Natural killer cell (primary cell): ENCODE results near the gene LNPEP. TPM values are rescaled to one million over a fixed set of nuclear protein-coding genes. Genes with fewer than 3 reads are reported as not detected.
"Not testable (repeated sequence)": the region's sequence is repeated elsewhere in the genome, so short reads cannot be mapped to it uniquely, and the experiment has no call there.

Source experiments
- ATAC-seq, 3 donors: fragments of 150-1000 bp in 2 of 3; fragments of 200-7000 bp in 1 of 3; cut with Tn5 transposase; 1 replicate in 1 of 3; 2 replicates in 2 of 3; pipeline ENCODE4 v1.10.0; 2021; ENCODE audit warnings: mild to moderate bottlenecking in 2 of 3, moderate library complexity in 2 of 3
- DNase-seq, 2 donors: peaks; one replicate each; pipeline versions ENCODE4 v3.0.0 to v3.0.0-alpha.2; 2013 to 2021; ENCODE audit warnings: mixed read lengths in 1 of 2
- H3K27ac ChIP-seq: one replicate; pipeline ENCODE4 v1.5.1; 2013; ENCODE audit warnings: mild to moderate bottlenecking, low read length
- H3K27me3 ChIP-seq: one replicate; pipeline ENCODE4 v1.6.1; 2013; ENCODE audit warnings: low read length; ENCODE audit not compliant: control insufficient read depth, insufficient read depth
- H3K36me3 ChIP-seq: one replicate; pipeline ENCODE4 v1.6.1; 2013; ENCODE audit warnings: low read length; ENCODE audit not compliant: control insufficient read depth, insufficient read depth
- H3K4me1 ChIP-seq: one replicate; pipeline ENCODE4 v1.6.1; 2013; ENCODE audit warnings: low read length; ENCODE audit not compliant: control insufficient read depth, insufficient read depth
- H3K4me3 ChIP-seq: one replicate; pipeline ENCODE4 v1.5.1; 2013; ENCODE audit warnings: low read length
- H3K9me3 ChIP-seq: one replicate; pipeline ENCODE4 v1.6.1; 2013; ENCODE audit warnings: low read length; ENCODE audit not compliant: control insufficient read depth, insufficient read depth
- H3K27ac Mint-ChIP-seq, 2 donors: one replicate each; pipeline ENCODE4 v1.8.0; 2022; ENCODE audit warnings: mild to moderate bottlenecking in 2 of 2, mixed read lengths in 2 of 2, moderate library complexity in 1 of 2
- H3K27me3 Mint-ChIP-seq, 2 donors: one replicate each; pipeline ENCODE4 v1.8.0; 2022; ENCODE audit warnings: low read depth in 2 of 2, mixed read lengths in 2 of 2
- H3K36me3 Mint-ChIP-seq: one replicate; pipeline ENCODE4 v1.8.0; 2022; ENCODE audit warnings: mixed read lengths
- H3K4me1 Mint-ChIP-seq, 2 donors: one replicate each; pipeline ENCODE4 v1.8.0; 2022; ENCODE audit warnings: mixed read lengths in 2 of 2
- H3K4me3 Mint-ChIP-seq: one replicate; pipeline ENCODE4 v1.8.0; 2022; ENCODE audit warnings: mild to moderate bottlenecking, moderate library complexity, mixed read lengths
- H3K9me3 Mint-ChIP-seq, 2 donors: one replicate each; pipeline ENCODE4 v1.8.0; 2022; ENCODE audit warnings: mixed read lengths in 2 of 2
- WGBS: methylation state at CpG from one replicate; pipeline ENCODE4 v1.1.7; 2013; ENCODE audit warnings: missing lambda C conversion rate; ENCODE audit not compliant: insufficient coverage; 5-methylcytosine and 5-hydroxymethylcytosine counted together
- intact Hi-C: fragments of 100-400 bp; cut with micrococcal nuclease; formaldehyde crosslinking; loops from one replicate; pipeline ENCODE4 v1.14.2; 2022
- total RNA-seq, 4 donors: library from RNA; stranded (reverse); fragments of 120-200 nt in 1 of 4; gene quantifications; one replicate each; pipeline versions ENCODE4 v1.2.3 to v1.2.4, GENCODE V29; 2013 to 2022
- TF ChIP-seq, protein P1 (sequence below): fragments of 200-600 bp; IDR thresholded peaks from one replicate; pipeline ENCODE4 v1.8.0; 2022; ENCODE audit warnings: antibody characterized with exemption

Gene LNPEP
- total RNA-seq, 3 donors from 2014 or later (not counting 1 experiment from before 2014, with no cell fraction given), result 126 to 162 (median 135) TPM

- H3K27ac Mint-ChIP-seq, result no peak overlapping the region
- Histone ChIP-seq H3K4me1 (no peaks in the 10 kb centered on the region), H3K27ac (no peak overlapping the region), H3K36me3 (no peaks in the 10 kb centered on the region), H3K9me3 (no peaks in the 10 kb centered on the region), H3K27me3 (no peaks in the 10 kb centered on the region), H3K4me3 (no peak overlapping the region)
- no peaks in the 10 kb centered on the region for H3K36me3 Mint-ChIP-seq
- TF ChIP-seq, protein P1, sequence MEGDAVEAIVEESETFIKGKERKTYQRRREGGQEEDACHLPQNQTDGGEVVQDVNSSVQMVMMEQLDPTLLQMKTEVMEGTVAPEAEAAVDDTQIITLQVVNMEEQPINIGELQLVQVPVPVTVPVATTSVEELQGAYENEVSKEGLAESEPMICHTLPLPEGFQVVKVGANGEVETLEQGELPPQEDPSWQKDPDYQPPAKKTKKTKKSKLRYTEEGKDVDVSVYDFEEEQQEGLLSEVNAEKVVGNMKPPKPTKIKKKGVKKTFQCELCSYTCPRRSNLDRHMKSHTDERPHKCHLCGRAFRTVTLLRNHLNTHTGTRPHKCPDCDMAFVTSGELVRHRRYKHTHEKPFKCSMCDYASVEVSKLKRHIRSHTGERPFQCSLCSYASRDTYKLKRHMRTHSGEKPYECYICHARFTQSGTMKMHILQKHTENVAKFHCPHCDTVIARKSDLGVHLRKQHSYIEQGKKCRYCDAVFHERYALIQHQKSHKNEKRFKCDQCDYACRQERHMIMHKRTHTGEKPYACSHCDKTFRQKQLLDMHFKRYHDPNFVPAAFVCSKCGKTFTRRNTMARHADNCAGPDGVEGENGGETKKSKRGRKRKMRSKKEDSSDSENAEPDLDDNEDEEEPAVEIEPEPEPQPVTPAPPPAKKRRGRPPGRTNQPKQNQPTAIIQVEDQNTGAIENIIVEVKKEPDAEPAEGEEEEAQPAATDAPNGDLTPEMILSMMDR, result no peak
- H3K9me3 Mint-ChIP-seq, result no peaks in the 10 kb centered on the region
- peaks cover 0 to 5% of the 10 kb centered on the region in 2 donors for H3K4me1 Mint-ChIP-seq
- no peak overlapping the region for H3K4me3 Mint-ChIP-seq
- no peak for DNase-seq
- H3K27me3 Mint-ChIP-seq, result peaks cover 0 to 5% of the 10 kb centered on the region in 2 donors
- intact Hi-C loops, result no loop called here
- ATAC-seq, result no peak
These were observed 140.2 kb downstream of the LNPEP start for GRCh38 chr5:97076098-97076497.

DNA sequence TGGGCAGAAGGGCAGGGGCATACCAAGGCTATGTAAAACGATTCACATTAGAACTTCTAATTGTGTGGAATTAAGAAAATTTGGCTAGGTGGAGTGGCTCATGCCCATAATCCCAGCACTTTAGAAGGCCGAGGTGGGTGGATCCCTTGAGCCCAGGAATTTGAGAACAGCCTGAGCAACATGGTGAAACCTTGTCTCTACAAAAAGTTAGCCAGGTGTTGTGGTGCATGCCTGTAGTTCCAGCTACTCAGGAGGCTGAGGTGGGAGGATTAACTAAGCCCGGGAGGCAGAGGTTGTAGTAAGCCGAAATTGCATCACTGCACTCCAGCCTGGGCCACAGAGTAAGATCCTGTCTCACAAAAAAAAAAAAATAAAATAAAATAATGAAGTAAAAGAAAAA lies 141.4 kb downstream of the LNPEP start:
- Histone ChIP-seq H3K27me3 (no peaks in the 10 kb centered on the region), H3K4me3 (no peak overlapping the region), H3K36me3 (no peaks in the 10 kb centered on the region), H3K4me1 (no peaks in the 10 kb centered on the region), H3K9me3 (no peaks in the 10 kb centered on the region), H3K27ac (no peak overlapping the region)
- Mint-ChIP-seq H3K27ac (no peak overlapping the region), H3K36me3 (no peaks in the 10 kb centered on the region), H3K4me1 (peaks cover 6 to 11% of the 10 kb centered on the region in 2 donors), H3K9me3 (no peaks in the 10 kb centered on the region), H3K4me3 (no peak overlapping the region), H3K27me3 (peaks cover 0 to 5% of the 10 kb centered on the region in 2 donors)
- ATAC-seq (no peak), DNase-seq (no peak)
- TF ChIP-seq, protein P1, result no peak
- intact Hi-C loops, result no loop called here
- 84% methylated on average over 3 of the region's 4 CpGs for WGBS

- no peaks in the 10 kb centered on the region for H3K9me3 ChIP-seq
- 78% methylated on average over 4 of the region's 4 CpGs for WGBS
- no peak overlapping the region for H3K27ac ChIP-seq
- intact Hi-C loops, result no loop called here
- peak in 1 of 3 donors; percentile 46 for ATAC-seq
- peaks cover 0 to 5% of the 10 kb centered on the region in 2 donors for H3K27me3 Mint-ChIP-seq
- peaks cover 7 to 12% of the 10 kb centered on the region in 2 donors for H3K4me1 Mint-ChIP-seq
- H3K9me3 Mint-ChIP-seq, result no peaks in the 10 kb centered on the region
- no peaks in the 10 kb centered on the region for H3K36me3 ChIP-seq
- TF ChIP-seq, protein P1, result no peak
- no peaks in the 10 kb centered on the region for H3K27me3 ChIP-seq
- no peak overlapping the region for H3K4me3 ChIP-seq
- H3K4me3 Mint-ChIP-seq, result no peak overlapping the region
- DNase-seq, result no peak
- no peaks in the 10 kb centered on the region for H3K4me1 ChIP-seq
- peak overlapping the region in 1 of 2 donors; percentile 53 for H3K27ac Mint-ChIP-seq
- H3K36me3 Mint-ChIP-seq, result no peaks in the 10 kb centered on the region
These were observed 143.3 kb downstream of the LNPEP start for GRCh38 chr5:97078958-97079743.

DNA sequence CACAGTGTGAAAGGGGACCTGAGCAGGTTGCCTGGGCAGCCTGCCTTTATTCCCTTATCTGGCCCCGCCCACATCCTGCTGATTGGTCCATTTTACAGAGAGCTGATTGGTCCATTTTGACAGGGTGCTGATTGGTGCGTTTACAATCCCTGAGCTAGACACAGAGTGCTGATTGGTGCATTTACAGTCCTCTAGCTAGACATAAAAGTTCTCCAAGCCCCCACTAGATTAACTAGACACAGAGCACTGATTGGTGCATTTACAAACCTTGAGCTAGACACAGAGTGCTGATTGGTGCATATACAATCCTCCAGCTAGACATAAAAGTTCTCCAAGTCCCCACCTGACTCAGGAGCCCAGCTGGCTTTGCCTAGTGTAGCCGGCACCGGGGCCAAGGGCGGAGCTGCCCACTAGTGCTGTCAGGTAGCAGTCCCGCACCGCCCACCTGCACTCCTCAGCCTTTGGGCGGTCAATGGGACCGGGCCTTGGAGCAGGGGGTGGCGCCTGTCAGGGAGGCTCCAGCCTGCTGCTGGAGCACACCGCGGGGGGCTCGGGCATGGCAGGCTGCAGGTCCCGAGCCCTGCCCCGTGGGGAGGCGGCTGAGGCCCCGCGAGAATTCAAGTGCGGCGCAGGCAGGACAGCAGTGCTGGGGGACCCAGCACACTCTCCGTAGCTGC lies 149.0 kb downstream of the LNPEP start:
- DNase-seq, H3K9me3 Mint-ChIP-seq, H3K27me3 ChIP-seq, ATAC-seq, H3K4me3 Mint-ChIP-seq, H3K4me1 ChIP-seq, H3K4me1 Mint-ChIP-seq, H3K36me3 Mint-ChIP-seq, H3K9me3 ChIP-seq, intact Hi-C loops, H3K27me3 Mint-ChIP-seq, H3K27ac ChIP-seq, H3K36me3 ChIP-seq, H3K4me3 ChIP-seq, H3K27ac Mint-ChIP-seq: not testable (repeated sequence)
- WGBS, result 92% methylated on average over 21 of the region's 21 CpGs
